Measurements from ENCODE around the gene SPATA2L. TPM values are rescaled to one million over a fixed set of nuclear protein-coding genes. Genes with fewer than 3 reads are reported as not detected.

The SPATA2L gene
- total RNA-seq, 2 donors from 2014 or later, result 5.9 to 12.7 TPM

DNA sequence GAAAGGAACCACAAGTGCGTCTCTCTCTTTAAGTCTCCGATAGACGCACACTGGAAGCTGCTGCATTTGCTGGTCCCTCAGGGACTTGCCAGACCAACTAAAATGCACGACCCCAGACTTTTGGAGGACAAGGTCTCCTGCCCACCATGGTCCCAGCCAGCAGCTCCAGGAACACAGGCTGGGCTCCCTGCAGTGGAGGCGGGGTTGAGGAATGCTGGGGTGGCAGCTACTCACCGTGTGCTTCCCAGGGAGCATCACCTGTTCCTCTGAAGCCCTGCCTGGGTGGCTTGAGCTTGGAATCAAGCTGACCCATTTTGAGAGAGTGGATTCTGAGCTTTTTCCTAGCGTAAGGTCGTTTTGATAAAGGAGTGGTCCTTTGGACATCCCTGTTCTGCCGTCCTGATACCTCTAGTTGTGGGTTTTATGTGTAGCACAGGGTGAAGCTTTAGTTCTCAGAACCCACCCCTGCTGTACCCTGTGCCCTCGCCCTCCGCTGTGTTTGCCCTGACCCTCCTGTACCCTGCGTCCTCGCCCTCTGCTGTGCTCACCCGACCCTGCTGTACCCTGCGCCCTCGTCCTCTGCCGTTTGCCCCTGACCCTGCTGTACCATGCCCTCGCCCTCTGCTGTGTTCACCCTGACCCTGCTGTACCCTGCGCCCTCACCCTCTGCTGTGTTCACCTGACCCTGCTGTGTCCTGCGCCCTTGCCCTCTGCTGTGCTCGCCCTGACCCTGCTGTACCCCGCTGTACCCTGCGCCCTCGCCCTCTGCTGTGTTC lies 30.8 kb upstream of the SPATA2L start:
- Histone ChIP-seq H3K9me3 (no peaks in the 10 kb centered on the region), H3K36me3 (peaks cover 95% of the 10 kb centered on the region), H3K4me1 (no peaks in the 10 kb centered on the region), H3K4me3 (no peak overlapping the region), H3K27ac (no peak overlapping the region), H3K27me3 (no peaks in the 10 kb centered on the region)
- TF ChIP-seq, protein P1, sequence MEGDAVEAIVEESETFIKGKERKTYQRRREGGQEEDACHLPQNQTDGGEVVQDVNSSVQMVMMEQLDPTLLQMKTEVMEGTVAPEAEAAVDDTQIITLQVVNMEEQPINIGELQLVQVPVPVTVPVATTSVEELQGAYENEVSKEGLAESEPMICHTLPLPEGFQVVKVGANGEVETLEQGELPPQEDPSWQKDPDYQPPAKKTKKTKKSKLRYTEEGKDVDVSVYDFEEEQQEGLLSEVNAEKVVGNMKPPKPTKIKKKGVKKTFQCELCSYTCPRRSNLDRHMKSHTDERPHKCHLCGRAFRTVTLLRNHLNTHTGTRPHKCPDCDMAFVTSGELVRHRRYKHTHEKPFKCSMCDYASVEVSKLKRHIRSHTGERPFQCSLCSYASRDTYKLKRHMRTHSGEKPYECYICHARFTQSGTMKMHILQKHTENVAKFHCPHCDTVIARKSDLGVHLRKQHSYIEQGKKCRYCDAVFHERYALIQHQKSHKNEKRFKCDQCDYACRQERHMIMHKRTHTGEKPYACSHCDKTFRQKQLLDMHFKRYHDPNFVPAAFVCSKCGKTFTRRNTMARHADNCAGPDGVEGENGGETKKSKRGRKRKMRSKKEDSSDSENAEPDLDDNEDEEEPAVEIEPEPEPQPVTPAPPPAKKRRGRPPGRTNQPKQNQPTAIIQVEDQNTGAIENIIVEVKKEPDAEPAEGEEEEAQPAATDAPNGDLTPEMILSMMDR (IDR thresholded peaks at IDR 0.05), result no peak
- DNase-seq (ENCODE audit: low spot score), result no peak

DNA sequence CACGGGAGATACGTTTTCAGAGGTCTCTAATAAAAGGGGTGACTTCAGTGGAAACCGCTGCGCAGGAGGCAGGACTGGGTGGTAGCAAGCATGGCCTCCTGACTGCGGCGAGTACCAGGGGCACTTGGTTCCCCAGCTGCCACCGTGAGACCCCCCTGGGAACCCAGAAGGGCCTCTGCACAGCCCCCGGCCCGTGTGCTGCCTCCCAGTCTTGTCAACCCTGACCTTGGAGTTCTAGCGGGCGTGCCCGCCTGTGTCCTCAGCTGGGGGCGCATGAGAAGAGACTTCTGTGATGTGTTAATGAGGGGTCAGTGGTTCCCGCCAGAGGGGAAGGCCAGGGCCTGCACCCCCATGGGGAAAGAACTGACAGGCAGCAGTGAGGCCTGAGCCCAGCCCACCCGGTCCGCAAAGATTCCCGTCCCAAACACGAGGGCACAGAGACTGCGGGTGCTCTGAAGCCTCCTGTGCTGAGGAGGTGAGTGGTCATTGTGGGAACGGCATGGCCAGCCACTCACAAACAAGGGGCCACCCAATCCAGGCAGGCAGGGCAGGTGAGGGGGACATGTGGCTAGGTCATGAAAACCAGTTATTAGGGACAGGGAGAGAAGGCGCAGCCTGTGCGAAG lies 29.2 kb upstream of the SPATA2L start:
- no peak overlapping the region for H3K27ac ChIP-seq
- no peaks in the 10 kb centered on the region for H3K4me1 ChIP-seq
- TF ChIP-seq, protein P1 (IDR thresholded peaks at IDR 0.05), result no peak
- H3K4me3 ChIP-seq, result no peak overlapping the region
- peaks cover 94% of the 10 kb centered on the region for H3K36me3 ChIP-seq
- H3K27me3 ChIP-seq, result no peaks in the 10 kb centered on the region
- no peaks in the 10 kb centered on the region for H3K9me3 ChIP-seq
- DNase-seq (ENCODE audit: low spot score), result no peak

DNA sequence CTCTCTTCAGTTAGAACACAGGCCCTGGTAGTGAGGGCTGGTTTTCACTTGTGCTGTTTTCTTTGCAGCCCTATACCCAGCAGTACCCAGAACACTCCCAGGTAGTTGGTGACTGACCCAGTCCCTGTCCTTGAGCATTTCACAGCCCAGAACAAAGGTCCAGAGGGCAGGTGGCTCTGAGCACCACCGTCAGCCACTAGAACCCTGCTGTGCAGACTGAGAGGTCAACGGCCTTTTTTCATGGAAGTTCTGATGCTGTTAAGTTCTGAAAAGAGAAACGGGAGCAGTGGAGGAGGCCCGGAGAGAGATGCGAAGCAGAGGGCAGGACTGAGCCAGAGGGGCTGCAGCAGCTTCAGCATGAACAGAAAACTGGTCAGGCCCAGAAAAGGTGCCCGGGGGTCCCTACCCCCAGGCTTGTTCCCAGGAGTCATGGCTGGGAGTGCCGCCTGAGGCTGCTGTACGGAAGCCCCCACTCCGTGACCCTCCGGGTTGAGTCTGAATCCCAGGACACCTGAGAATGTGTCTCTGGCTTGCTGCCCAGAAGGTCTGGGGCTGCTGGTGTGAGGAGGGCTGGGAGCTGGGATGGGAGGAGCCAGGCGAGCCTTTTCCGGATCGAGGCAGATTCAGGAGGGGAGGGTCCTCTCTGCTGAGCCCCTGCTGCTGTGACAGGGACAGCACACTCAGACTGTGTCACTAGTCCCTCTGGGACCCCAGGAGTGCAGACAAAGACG lies 28.5 kb upstream of the SPATA2L start:
- H3K9me3 ChIP-seq, result no peaks in the 10 kb centered on the region
- H3K4me3 ChIP-seq, result no peak overlapping the region
- no peaks in the 10 kb centered on the region for H3K4me1 ChIP-seq
- H3K27me3 ChIP-seq, result no peaks in the 10 kb centered on the region
- no peak overlapping the region for H3K27ac ChIP-seq
- TF ChIP-seq, protein P1 (IDR thresholded peaks at IDR 0.05), result no peak
- peaks cover 94% of the 10 kb centered on the region for H3K36me3 ChIP-seq
- no peak for DNase-seq (ENCODE audit: low spot score)

DNA sequence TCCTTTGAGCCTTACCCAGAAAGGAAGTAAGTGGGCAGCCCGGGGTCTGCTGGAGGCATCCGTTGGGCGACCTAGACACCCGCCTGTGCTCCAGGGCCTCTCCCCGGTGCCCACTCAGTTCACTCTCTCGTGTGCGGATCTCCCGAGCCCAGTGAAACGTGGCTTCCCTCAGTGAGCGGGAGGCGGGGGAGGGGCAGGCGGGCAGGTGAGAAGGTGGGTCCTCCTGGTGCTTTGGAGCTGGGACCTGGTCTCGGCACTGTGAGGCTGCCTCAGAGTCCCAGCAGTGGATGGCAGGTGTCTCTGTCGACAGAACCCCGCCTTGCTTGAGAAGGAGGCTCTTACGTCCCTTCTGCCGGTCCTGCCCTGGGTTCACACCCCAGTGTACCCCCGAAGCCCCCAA lies 27.8 kb upstream of the SPATA2L start:
- TF ChIP-seq, protein P1 (IDR thresholded peaks at IDR 0.05), result no peak
- DNase-seq (ENCODE audit: low spot score), result no peak
- no peaks in the 10 kb centered on the region for H3K9me3 ChIP-seq
- H3K27ac ChIP-seq, result no peak overlapping the region
- H3K36me3 ChIP-seq, result peaks cover 93% of the 10 kb centered on the region
- no peak overlapping the region for H3K4me3 ChIP-seq
- peaks cover 0 to 4% of the 10 kb centered on the region in 2 donors for H3K4me1 ChIP-seq
- H3K27me3 ChIP-seq, result no peaks in the 10 kb centered on the region

DNA sequence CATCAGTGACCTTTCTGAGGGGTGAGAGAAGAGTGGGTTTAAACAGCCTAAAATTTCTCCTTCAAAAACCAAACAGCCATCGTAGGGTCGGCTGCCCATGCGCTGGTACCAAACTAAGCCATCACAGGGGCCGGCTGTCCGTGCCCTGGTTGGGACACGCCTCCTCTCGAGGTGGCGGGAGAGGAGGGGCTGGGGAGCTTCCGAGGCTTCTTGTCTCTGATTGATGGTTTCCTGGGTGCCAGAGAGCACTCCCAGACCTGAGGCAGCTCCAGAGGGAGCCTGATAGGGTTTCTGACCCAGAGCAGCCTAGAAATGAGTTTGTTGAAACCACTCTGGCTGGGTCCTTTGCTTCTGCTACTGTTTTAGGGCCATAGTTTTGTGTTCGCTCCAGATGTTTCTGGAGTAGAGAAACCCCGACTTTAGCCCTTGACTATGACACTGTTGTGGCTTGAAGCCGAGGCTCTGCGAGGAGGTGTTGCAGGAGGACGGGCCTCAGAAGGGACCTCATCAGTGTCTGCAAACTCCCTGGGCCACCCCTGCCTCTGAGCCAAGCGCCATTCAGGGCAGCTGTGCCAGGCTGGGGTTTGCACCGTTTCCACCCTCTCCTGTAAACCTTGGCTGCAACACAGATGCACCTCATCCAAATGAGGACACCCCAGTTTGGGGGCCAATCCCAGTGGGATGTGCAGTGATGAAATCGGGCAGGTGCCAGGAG lies 26.1 kb upstream of the SPATA2L start:
- no peak overlapping the region for H3K4me3 ChIP-seq
- H3K9me3 ChIP-seq, result no peaks in the 10 kb centered on the region
- H3K4me1 ChIP-seq, result peaks cover 0 to 22% of the 10 kb centered on the region in 2 donors
- DNase-seq (ENCODE audit: low spot score), result no peak
- H3K27ac ChIP-seq, result no peak overlapping the region
- no peaks in the 10 kb centered on the region for H3K27me3 ChIP-seq
- peaks cover 92% of the 10 kb centered on the region for H3K36me3 ChIP-seq
- TF ChIP-seq, protein P1 (IDR thresholded peaks at IDR 0.05), result no peak

Data from right atrium auricular region (tissue), 2 donors.